K562 (cell line): ENCODE results near the gene CHIC2. TPM values are rescaled to one million over a fixed set of nuclear protein-coding genes. Genes with fewer than 3 reads are reported as not detected.

ENCODE experiments used
- ATAC-seq: fragments of 200-7000 bp; cut with Tn5 transposase; 3 replicates; pipeline ENCODE4 v1.9.1; 2020; ENCODE audit warnings: moderate library complexity
- BruUV-seq: library from RNA; stranded (reverse); fragments of 400-500 nt; replicated peaks from 2 replicates; lab custom pipeline; 2021; lab: Mats Ljungman, UMichigan
- CTCF ChIA-PET: fragments of 300-600 bp; formaldehyde crosslinking; extraction: SDS; loops from one replicate; lab custom pipeline; 2021; ENCODE audit warnings: low intra/inter-chr PET ratio; lab: Yijun Ruan, JAX
- POLR2A ChIA-PET: fragments of 300-600, 350-650 bp; sonication (Branson Sonifier 250); formaldehyde crosslinking; extraction: SDS; loops from one replicate; lab custom pipeline; 2021; ENCODE audit warnings: antibody characterized with exemption, inconsistent platforms; lab: Yijun Ruan, JAX
- DNase-seq, 4 experiments: peaks; one replicate each; pipeline versions ENCODE4 v3.0.0 to v3.0.0-alpha.2; 2011 to 2018; ENCODE audit warnings: low spot score in 3 of 4, mixed read lengths in 3 of 4; ENCODE audit errors: extremely low read depth in 1 of 4
- FAIRE-seq: peaks from 2 replicates; lab custom pipeline; 2011; peaks lifted over from hg19 to GRCh38; lab: Jason Lieb, UNC
- H2AFZ ChIP-seq: 2 replicates; pipeline ENCODE4 v1.6.0; 2011; ENCODE audit warnings: low read depth, low read length, control low read depth, inconsistent platforms
- H3K27ac ChIP-seq: fragments of 200-600 bp; 3 replicates; pipeline ENCODE4 v1.8.0; 2011; ENCODE audit warnings: low read depth, mild to moderate bottlenecking, control low read depth, inconsistent platforms, low read length, moderate library complexity, mixed read lengths; ENCODE audit errors: extremely low read depth
- H3K27me3 ChIP-seq, 2 experiments: fragments of 300-600 bp in 1 of 2; 2 replicates in 1 of 2; 3 replicates in 1 of 2; pipeline versions ENCODE4 v1.6.0 to v1.8.0; 2011; ENCODE audit warnings: inconsistent platforms in 2 of 2, low read length in 2 of 2, mild to moderate bottlenecking in 1 of 2, mixed read lengths in 1 of 2, moderate library complexity in 1 of 2; ENCODE audit not compliant: control insufficient read depth in 2 of 2, insufficient read depth in 2 of 2
- H3K36me3 ChIP-seq: fragments of 300-600 bp; 3 replicates; pipeline ENCODE4 v1.8.0; 2011; ENCODE audit warnings: mild to moderate bottlenecking, low read length, inconsistent platforms; ENCODE audit not compliant: control insufficient read depth, insufficient read depth
- H3K4me1 ChIP-seq, 2 experiments: fragments of 200-600 bp in 1 of 2; replicated peaks in 1 of 2; 2 replicates in 1 of 2; 3 replicates in 1 of 2; pipeline versions ENCODE4 v1.5.1 to v1.8.0; 2011; ENCODE audit warnings: inconsistent platforms in 2 of 2, low read length in 2 of 2, mild to moderate bottlenecking in 1 of 2, mixed read lengths in 1 of 2, moderate library complexity in 1 of 2; ENCODE audit not compliant: control insufficient read depth in 2 of 2, insufficient read depth in 2 of 2
- H3K4me2 ChIP-seq: 2 replicates; pipeline ENCODE4 v1.6.1; 2011; ENCODE audit warnings: low read length, control low read depth, inconsistent platforms, mixed read lengths; ENCODE audit not compliant: insufficient read depth
- H3K4me3 ChIP-seq: fragments of 200-600 bp; sonication (generic), shearing (Covaris generic); 2 replicates; pipeline ENCODE4 v1.5.1; 2016; ENCODE audit warnings: control low read depth, inconsistent platforms
- H3K79me2 ChIP-seq: fragments of 200-600 bp; 3 replicates; pipeline ENCODE4 v1.8.0; 2011; ENCODE audit warnings: low read length, inconsistent platforms; ENCODE audit not compliant: control insufficient read depth, insufficient read depth
- H3K9ac ChIP-seq, 2 experiments: 2 replicates each; pipeline versions ENCODE4 v1.6.0 to v1.6.1; 2011; ENCODE audit warnings: low read depth in 2 of 2, low read length in 2 of 2, control low read depth in 1 of 2, inconsistent platforms in 1 of 2, mild to moderate bottlenecking in 1 of 2, mixed read lengths in 1 of 2; ENCODE audit not compliant: insufficient read depth in 1 of 2
- H3K9me1 ChIP-seq: one replicate; pipeline ENCODE4 v1.6.0; 2011; ENCODE audit warnings: inconsistent platforms, mild to moderate bottlenecking, low read length, moderate library complexity; ENCODE audit not compliant: control insufficient read depth, insufficient read depth
- H3K9me3 ChIP-seq: replicated peaks from 2 replicates; pipeline ENCODE4 v1.5.1; 2011; ENCODE audit warnings: low read depth, low read length, inconsistent platforms; ENCODE audit not compliant: control insufficient read depth, insufficient read depth
- H4K20me1 ChIP-seq: replicated peaks from 2 replicates; pipeline ENCODE4 v1.6.1; 2011; ENCODE audit warnings: low read length, inconsistent platforms, mixed read lengths; ENCODE audit not compliant: control insufficient read depth, insufficient read depth
- ETS1 ChIP-seq: conservative IDR thresholded peaks from 2 replicates; pipeline ENCODE4 v1.6.1; 2011; ENCODE audit warnings: low read depth, mild to moderate bottlenecking, low read length; ENCODE audit not compliant: control insufficient read depth
- WGBS: fragments of 100-300 bp; shearing (Covaris generic); methylation state at CpG from one replicate; pipeline ENCODE4 v1.1.6; 2016; ENCODE audit warnings: low coverage, mixed read lengths; ENCODE audit not compliant: insufficient coverage; ENCODE audit errors: missing lambda C conversion rate; 5-methylcytosine and 5-hydroxymethylcytosine counted together
- in situ Hi-C: fragments of 300-500 bp; cut with MboI; formaldehyde crosslinking; loops from 4 replicates; pipeline ENCODE4 v1.15.0; 2018; ENCODE audit warnings: inconsistent platforms, mixed read lengths
- intact Hi-C: fragments of 100-400 bp; cut with micrococcal nuclease; formaldehyde crosslinking; loops from 2 replicates; pipeline ENCODE4 v1.14.2; 2022
- polyA plus RNA-seq, 8 experiments: library from polyadenylated mRNA; depleted of rRNA in 4 of 8; stranded (reverse) in 5 of 8; unstranded in 3 of 8; fragments of >200 nt; fragmentation: Nextera tagmentation in 2 of 8; fragmentation: Illumina TruSeq in 1 of 8; extraction: Ambion mirVana in 2 of 8; extraction: Trizol in 1 of 8; gene quantifications; 2 replicates each; pipeline versions ENCODE4 v1.2.1 to v1.2.3, GENCODE V29; 2011 to 2014; ENCODE audit warnings: inconsistent platforms in 1 of 8, missing spikeins in 1 of 8
- total RNA-seq, 7 experiments: library from RNA; depleted of rRNA in 6 of 7; stranded (reverse); fragments of >200 nt in 6 of 7; fragmentation: Illumina TruSeq in 2 of 7; extraction: Trizol in 2 of 7; gene quantifications; 2 replicates each; pipeline versions ENCODE4 v1.2.1 to v1.2.3, GENCODE V29; 2011 to 2021; ENCODE audit warnings: low replicate concordance in 1 of 7

Gene CHIC2
- total and polyA plus RNA-seq, 9 of the 15 experiments (the other 6 are each of a cell fraction or from before 2014, with no cell fraction given), result 0.89 to 25.1 (median 12.1) TPM

DNA sequence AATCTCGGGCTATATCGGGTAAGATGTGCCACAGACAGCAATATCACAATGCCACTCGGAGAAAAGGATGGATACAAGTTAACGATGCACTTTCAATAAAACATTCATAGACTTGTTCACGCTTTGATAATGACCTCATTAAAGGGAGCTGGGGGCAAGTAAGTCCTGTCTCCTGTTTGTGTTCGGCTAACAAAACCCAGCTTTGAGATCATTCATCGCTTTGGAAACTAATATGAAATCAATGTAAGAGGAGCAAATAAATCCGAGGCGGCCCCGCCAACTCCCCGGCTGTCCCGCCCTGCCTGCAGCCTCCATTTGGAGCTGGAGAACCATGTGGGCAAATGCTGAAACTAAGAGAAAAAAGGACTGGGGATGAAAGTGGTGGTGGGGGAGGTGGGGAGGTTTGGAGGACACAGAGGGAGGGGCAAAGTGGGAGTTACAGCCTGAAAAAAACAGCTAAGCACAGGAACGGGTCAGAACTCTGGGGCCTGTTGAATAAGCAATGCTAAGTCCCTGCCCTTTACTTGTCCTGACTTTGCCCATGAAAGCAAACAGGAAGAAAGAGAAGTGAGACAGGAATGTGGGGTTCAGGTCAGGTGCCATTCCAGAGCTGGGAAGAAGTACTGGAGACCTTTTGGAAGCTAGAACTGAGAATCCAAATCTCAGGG, 32.0 kb upstream of the CHIC2 start:
- no peaks in the 10 kb centered on the region for H3K9me3 ChIP-seq
- H3K79me2 ChIP-seq, result no peaks in the 10 kb centered on the region
- H3K4me1 ChIP-seq, result peaks cover 0 to 7% of the 10 kb centered on the region in 2 experiments; a peak in 2 of 5 replicates
- H2AFZ ChIP-seq, result no peak overlapping the region
- no peaks in the 10 kb centered on the region; the same call in 1 of the 2 replicates for H4K20me1 ChIP-seq
- ChIA-PET CTCF (no interaction called here), POLR2A (no interaction called here)
- in situ Hi-C loops (no loop called here), intact Hi-C loops (loop anchor here (5.0 kb wide), 1 partner anchor 164 kb away; no protein-coding TSS in a partner anchor)
- H3K9me1 ChIP-seq, result no peaks in the 10 kb centered on the region
- ATAC-seq (no peak), DNase-seq (no peak), FAIRE-seq (no peak)
- WGBS, result under 1% methylated on average over 13 of the region's 13 CpGs
- BruUV-seq, result no TSS peak
- no peak overlapping the region for H3K4me3 ChIP-seq
- no peak overlapping the region for H3K27ac ChIP-seq
- H3K4me2 ChIP-seq, result no peak overlapping the region
- peaks cover 60 to 82% of the 10 kb centered on the region in 2 experiments for H3K27me3 ChIP-seq
- no peak overlapping the region for H3K9ac ChIP-seq
- no peaks in the 10 kb centered on the region for H3K36me3 ChIP-seq
- TF ChIP-seq ETS1, result no peak
